Measurements from ENCODE around the gene VSIG1. TPM values are rescaled to one million over a fixed set of nuclear protein-coding genes. Genes with fewer than 3 reads are reported as not detected.
A peak's percentile ranks its signal among the peaks of the same experiment; 100 is the strongest.

VSIG1 gene
- total and polyA plus RNA-seq, 4 experiments from 2014 or later: 6.3 to 46.2 (median 31.0) TPM

GRCh38 chrX:108020631-108021030 is 24.2 kb upstream of the VSIG1 start:
- Histone ChIP-seq H3K4me1 (ENCODE audit: insufficient read depth, low read length) (peaks cover 72% of the 10 kb centered on the region), H3K9me3 (ENCODE audit: control insufficient read depth in 1 of 2, low read length in 2 of 2) (no peaks in the 10 kb centered on the region), H3K4me3 (ENCODE audit: low read length in 2 of 2) (peak overlapping the region; percentile 26 to 36), H3K36me3 (ENCODE audit: insufficient read depth, low read length) (no peaks in the 10 kb centered on the region), H3K27me3 (ENCODE audit: insufficient read depth, low read length) (no peaks in the 10 kb centered on the region), H3K27ac (ENCODE audit: low read depth, low read length) (peak overlapping the region; percentile 44)
- peaks cover 0 to 4% of the 10 kb centered on the region in 2 donors for H3K36me3 Mint-ChIP-seq
- peak in 4 of 5 donors; percentile 24 to 49 (median 33) for DNase-seq
- intact Hi-C loops (cut with micrococcal nuclease): loop anchor here (1.0 kb wide), 2 partner anchors 52 to 71 kb away; partner anchors contain the start of genes ATG4A and PSMD10
- peak overlapping the region; percentile 76 to 99 (median 96) for H3K27ac Mint-ChIP-seq
- no peaks in the 10 kb centered on the region for H3K27me3 Mint-ChIP-seq
- H3K4me1 Mint-ChIP-seq: peaks cover 47 to 93% (median 73%) of the 10 kb centered on the region in 4 donors
- peak overlapping the region; percentile 79 to 95 (median 90) for H3K4me3 Mint-ChIP-seq
- CTCF ChIA-PET (ENCODE audit: partially characterized antibody): interaction anchor here (1.0 to 5.7 kb wide), 9 partner anchors 11 to 391 kb away, joined by 3 to 38 read pairs (median 5); partner anchors contain the start of gene VSIG1
- POLR2A ChIA-PET (ENCODE audit: partially characterized antibody): interaction anchor here (1.4 kb wide), 1 partner anchor 71 kb away, joined by 10 read pairs; the partner anchor contains the start of genes ATG4A and PSMD10
- H3K9me3 Mint-ChIP-seq: peaks cover 0 to 3% (median 0%) of the 10 kb centered on the region in 8 donors

DNA sequence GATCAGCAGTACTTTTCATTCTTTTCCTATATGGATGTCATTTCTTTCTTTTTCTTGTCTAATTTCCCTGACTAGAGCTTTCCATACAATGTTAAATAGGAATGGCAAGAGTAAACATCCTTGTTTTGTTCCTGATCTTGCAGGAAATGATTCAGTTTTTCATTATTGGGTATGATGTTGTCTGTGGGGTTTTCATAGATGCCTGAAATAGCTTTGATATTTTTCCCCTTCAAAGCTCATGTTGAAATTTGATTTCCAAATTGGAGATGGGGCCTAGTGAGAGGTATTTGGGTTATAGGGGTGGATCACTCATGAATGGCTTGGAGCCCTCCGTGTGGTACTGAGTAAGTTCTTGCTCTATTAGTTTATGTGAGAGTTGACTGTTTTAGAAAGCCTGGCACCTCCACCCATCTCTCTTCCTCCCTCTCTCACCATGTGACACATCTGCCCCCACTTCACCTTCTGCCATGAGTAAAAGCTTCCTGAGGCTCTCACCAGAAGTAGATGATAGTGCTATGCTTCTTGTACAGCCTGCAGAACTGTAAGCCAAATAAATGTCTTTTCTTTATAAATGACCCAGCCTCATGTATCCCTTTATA is 22.3 kb upstream of the VSIG1 start:
- Histone ChIP-seq H3K9me3 (ENCODE audit: control insufficient read depth in 1 of 2, low read length in 2 of 2) (no peaks in the 10 kb centered on the region), H3K4me3 (ENCODE audit: low read length in 2 of 2) (no peak overlapping the region), H3K27ac (ENCODE audit: low read depth, low read length) (no peak overlapping the region), H3K4me1 (ENCODE audit: insufficient read depth, low read length) (peaks cover 62% of the 10 kb centered on the region), H3K36me3 (ENCODE audit: insufficient read depth, low read length) (no peaks in the 10 kb centered on the region), H3K27me3 (ENCODE audit: insufficient read depth, low read length) (no peaks in the 10 kb centered on the region)
- Mint-ChIP-seq H3K4me1 (peaks cover 47 to 92% (median 67%) of the 10 kb centered on the region in 4 donors), H3K36me3 (peaks cover 0 to 4% of the 10 kb centered on the region in 2 donors), H3K9me3 (no peaks in the 10 kb centered on the region), H3K4me3 (peak overlapping the region; percentile 28 to 73 (median 48)), H3K27me3 (no peaks in the 10 kb centered on the region), H3K27ac (peak overlapping the region in 6 of 7 donors; percentile 13 to 81 (median 54))
- intact Hi-C loops (cut with micrococcal nuclease): no loop called here
- POLR2A ChIA-PET (ENCODE audit: partially characterized antibody): interaction anchor here (1.0 kb wide), 1 partner anchor 157 kb away, joined by 3 read pairs; no protein-coding TSS in a partner anchor
- no peak for DNase-seq
- CTCF ChIA-PET (ENCODE audit: partially characterized antibody): interaction anchor here (0.9 to 5.7 kb wide), 3 partner anchors 21 to 47 kb away, joined by 3 to 38 read pairs (median 37); no protein-coding TSS in a partner anchor

GRCh38 chrX:108025376-108025775 is 19.5 kb upstream of the VSIG1 start:
- Mint-ChIP-seq H3K27ac (no peak overlapping the region), H3K36me3 (peaks cover 3 to 7% of the 10 kb centered on the region in 2 donors), H3K27me3 (no peaks in the 10 kb centered on the region), H3K9me3 (peaks cover 0 to 1% (median 0%) of the 10 kb centered on the region in 8 donors), H3K4me3 (peak overlapping the region in 1 of 8 donors; percentile 26), H3K4me1 (peaks cover 42 to 84% (median 64%) of the 10 kb centered on the region in 4 donors)
- CTCF ChIA-PET (ENCODE audit: partially characterized antibody): no interaction called here
- intact Hi-C loops (cut with micrococcal nuclease): no loop called here
- Histone ChIP-seq H3K27me3 (ENCODE audit: insufficient read depth, low read length) (no peaks in the 10 kb centered on the region), H3K27ac (ENCODE audit: low read depth, low read length) (no peak overlapping the region), H3K4me1 (ENCODE audit: insufficient read depth, low read length) (peaks cover 56% of the 10 kb centered on the region), H3K36me3 (ENCODE audit: insufficient read depth, low read length) (no peaks in the 10 kb centered on the region), H3K4me3 (ENCODE audit: low read length in 2 of 2) (no peak overlapping the region), H3K9me3 (ENCODE audit: control insufficient read depth in 1 of 2, low read length in 2 of 2) (no peaks in the 10 kb centered on the region)
- DNase-seq: no peak
- POLR2A ChIA-PET (ENCODE audit: partially characterized antibody): no interaction called here

DNA sequence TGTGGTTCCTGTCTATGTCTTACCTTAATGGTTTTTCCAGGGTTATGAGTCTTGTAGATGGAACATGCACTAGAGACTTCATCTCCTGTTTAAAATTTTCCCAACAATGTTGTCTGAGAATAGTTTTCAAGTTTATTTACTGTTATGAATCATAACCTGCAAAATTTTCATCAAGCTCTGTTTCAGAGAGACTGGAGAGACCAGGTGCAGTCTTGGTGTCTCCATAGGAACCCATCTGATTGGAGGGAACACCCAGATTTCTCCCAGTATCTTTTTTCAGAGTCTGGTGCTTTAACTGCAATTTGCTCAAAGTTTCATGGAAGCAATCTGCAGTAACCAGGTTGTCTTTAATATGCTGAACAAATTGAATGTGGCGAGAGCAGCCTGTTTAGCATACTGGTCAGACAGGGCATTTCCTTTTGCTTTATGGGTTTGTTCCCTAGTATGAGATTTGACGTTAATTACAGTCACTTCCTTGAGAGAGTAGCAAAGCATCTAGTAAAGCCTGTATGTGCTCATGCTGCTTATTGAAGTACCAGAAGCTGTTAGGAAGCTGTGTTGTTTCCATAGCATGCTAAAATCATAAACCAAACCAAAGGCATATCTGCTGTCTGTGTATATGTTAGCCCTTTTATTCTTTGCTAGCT is 18.8 kb upstream of the VSIG1 start:
- peak overlapping the region in 3 of 8 donors; percentile 4 to 43 (median 27) for H3K4me3 Mint-ChIP-seq

DNA sequence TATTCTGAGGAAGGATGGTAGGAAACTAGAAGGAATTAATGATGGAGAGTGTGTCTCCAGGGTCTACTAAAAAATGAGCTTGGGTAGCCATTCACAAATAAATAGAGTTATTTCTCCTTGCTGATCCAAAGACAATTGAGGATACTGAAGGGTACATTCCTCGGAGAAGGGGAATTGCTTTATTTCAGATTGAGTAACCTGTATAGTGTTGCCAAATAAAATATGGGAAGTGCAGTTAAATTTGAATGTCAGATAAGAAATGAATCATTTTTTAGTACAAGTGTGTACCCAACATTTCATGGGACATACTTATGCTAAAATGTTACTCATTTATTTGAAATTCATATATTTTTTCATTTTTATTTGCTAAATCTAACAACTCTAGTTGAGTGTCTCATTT is 16.0 kb upstream of the VSIG1 start:
- H3K27me3 Mint-ChIP-seq: no peaks in the 10 kb centered on the region
- H3K9me3 Mint-ChIP-seq: peaks cover 0 to 1% (median 0%) of the 10 kb centered on the region in 8 donors
- no peak for DNase-seq
- H3K27ac ChIP-seq (ENCODE audit: low read depth, low read length): no peak overlapping the region
- H3K27ac Mint-ChIP-seq: peak overlapping the region in 3 of 7 donors; percentile 3 to 11 (median 7)
- peaks cover 7% of the 10 kb centered on the region in 2 donors for H3K36me3 Mint-ChIP-seq
- no peaks in the 10 kb centered on the region for H3K27me3 ChIP-seq (ENCODE audit: insufficient read depth, low read length)
- H3K9me3 ChIP-seq (ENCODE audit: control insufficient read depth in 1 of 2, low read length in 2 of 2): no peaks in the 10 kb centered on the region
- intact Hi-C loops (cut with micrococcal nuclease): no loop called here
- peaks cover 34 to 73% (median 58%) of the 10 kb centered on the region in 4 donors for H3K4me1 Mint-ChIP-seq
- H3K4me1 ChIP-seq (ENCODE audit: insufficient read depth, low read length): peaks cover 21% of the 10 kb centered on the region
- POLR2A ChIA-PET (ENCODE audit: partially characterized antibody): no interaction called here
- H3K36me3 ChIP-seq (ENCODE audit: insufficient read depth, low read length): no peaks in the 10 kb centered on the region
- H3K4me3 ChIP-seq (ENCODE audit: low read length in 2 of 2): no peak overlapping the region
- H3K4me3 Mint-ChIP-seq: no peak overlapping the region
- CTCF ChIA-PET (ENCODE audit: partially characterized antibody): no interaction called here

More for the DNA sequence above, 18.8 kb upstream of the VSIG1 start:
- DNase-seq: peak in 4 of 5 donors; percentile 16 to 34 (median 26)
- H3K27ac ChIP-seq (ENCODE audit: low read depth, low read length): no peak overlapping the region
- H3K4me1 ChIP-seq (ENCODE audit: insufficient read depth, low read length): peaks cover 48% of the 10 kb centered on the region
- peaks cover 3 to 7% of the 10 kb centered on the region in 2 donors for H3K36me3 Mint-ChIP-seq
- no peaks in the 10 kb centered on the region for H3K9me3 ChIP-seq (ENCODE audit: control insufficient read depth in 1 of 2, low read length in 2 of 2)
- POLR2A ChIA-PET (ENCODE audit: partially characterized antibody): interaction anchor here (1.0 kb wide), 1 partner anchor 65 kb away, joined by 3 read pairs; the partner anchor contains the start of genes ATG4A and PSMD10
- intact Hi-C loops (cut with micrococcal nuclease): no loop called here
- H3K4me1 Mint-ChIP-seq: peaks cover 39 to 84% (median 65%) of the 10 kb centered on the region in 4 donors
- CTCF ChIA-PET (ENCODE audit: partially characterized antibody): interaction anchor here (1.1 kb wide), 1 partner anchor 26 kb away, joined by 3 read pairs; no protein-coding TSS in a partner anchor
- H3K27me3 Mint-ChIP-seq: no peaks in the 10 kb centered on the region
- H3K9me3 Mint-ChIP-seq: peaks cover 0 to 1% (median 0%) of the 10 kb centered on the region in 8 donors
- H3K27me3 ChIP-seq (ENCODE audit: insufficient read depth, low read length): no peaks in the 10 kb centered on the region
- no peaks in the 10 kb centered on the region for H3K36me3 ChIP-seq (ENCODE audit: insufficient read depth, low read length)
- H3K4me3 ChIP-seq (ENCODE audit: low read length in 2 of 2): no peak overlapping the region
- H3K27ac Mint-ChIP-seq: peak overlapping the region in 6 of 7 donors; percentile 3 to 74 (median 52)

- H3K27ac ChIP-seq (ENCODE audit: low read depth, low read length): no peak overlapping the region
- H3K4me3 ChIP-seq (ENCODE audit: low read length in 2 of 2): no peak overlapping the region
- Mint-ChIP-seq H3K36me3 (peaks cover 7% of the 10 kb centered on the region in 2 donors), H3K4me3 (no peak overlapping the region), H3K9me3 (peaks cover 0 to 1% (median 0%) of the 10 kb centered on the region in 8 donors), H3K27me3 (no peaks in the 10 kb centered on the region), H3K4me1 (peaks cover 29 to 62% (median 51%) of the 10 kb centered on the region in 4 donors), H3K27ac (peak overlapping the region in 2 of 7 donors; percentile 41 to 42)
- ChIA-PET POLR2A (ENCODE audit: partially characterized antibody) (interaction anchor here (1.0 kb wide), 1 partner anchor 30 kb away, joined by 3 read pairs; no protein-coding TSS in a partner anchor), CTCF (ENCODE audit: partially characterized antibody) (no interaction called here)
- H3K9me3 ChIP-seq (ENCODE audit: control insufficient read depth in 1 of 2, low read length in 2 of 2): no peaks in the 10 kb centered on the region
- H3K4me1 ChIP-seq (ENCODE audit: insufficient read depth, low read length): peaks cover 20% of the 10 kb centered on the region
- DNase-seq: no peak
- no peaks in the 10 kb centered on the region for H3K27me3 ChIP-seq (ENCODE audit: insufficient read depth, low read length)
- intact Hi-C loops (cut with micrococcal nuclease): no loop called here
- H3K36me3 ChIP-seq (ENCODE audit: insufficient read depth, low read length): no peaks in the 10 kb centered on the region
Observed at GRCh38 chrX:108029928-108030711, 14.7 kb upstream of the VSIG1 start.
